ENCODE measurements around the gene PSMD2.
A peak's percentile ranks its signal among the peaks of the same experiment; 100 is the strongest.
"Not testable (repeated sequence)": the region's sequence is repeated elsewhere in the genome, so short reads cannot be mapped to it uniquely, and the experiment has no call there.

The PSMD2 gene

GRCh38 chr3:184335661-184336546, 36.9 kb downstream of the PSMD2 start:
- peak overlapping the region; percentile 76 for H3K9ac ChIP-seq (ENCODE audit: low read depth, low read length)
- H3K4me1 ChIP-seq (ENCODE audit: insufficient read depth, low read length), result peaks cover 14% of the 10 kb centered on the region
- no peaks in the 10 kb centered on the region for H3K9me3 ChIP-seq (ENCODE audit: control insufficient read depth, insufficient read depth, low read length)
- peaks cover 27% of the 10 kb centered on the region for H3K36me3 ChIP-seq (ENCODE audit: insufficient read depth, low read length)

GRCh38 chr3:184336547-184337398, 37.7 kb downstream of the PSMD2 start:
- peaks cover 22% of the 10 kb centered on the region for H3K4me1 ChIP-seq (ENCODE audit: insufficient read depth, low read length)
- no peaks in the 10 kb centered on the region for H3K9me3 ChIP-seq (ENCODE audit: control insufficient read depth, insufficient read depth, low read length)
- H3K9ac ChIP-seq (ENCODE audit: low read depth, low read length), result peak overlapping the region; percentile 76
- peaks cover 19% of the 10 kb centered on the region for H3K36me3 ChIP-seq (ENCODE audit: insufficient read depth, low read length)

DNA sequence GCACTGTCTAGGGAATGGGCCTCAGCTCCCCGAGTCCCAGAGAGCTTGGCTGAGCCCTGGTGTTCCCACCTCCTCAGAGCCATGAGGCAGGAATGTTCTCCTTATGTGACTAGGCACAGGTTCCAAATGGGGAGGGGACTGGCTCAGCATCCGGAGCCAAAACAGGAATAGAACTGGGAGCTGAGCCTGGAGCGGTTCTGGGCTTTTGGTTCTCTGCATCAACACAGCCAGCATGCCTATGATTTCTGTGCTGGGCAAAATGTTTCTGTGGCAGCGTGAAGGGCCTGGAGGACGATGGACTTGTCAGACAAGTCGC, 38.3 kb downstream of the PSMD2 start, which contains the start of gene FAM131A:
Gene FAM131A (plus strand): TSS at position 202 of the 316 bp plus-strand sequence. CDS start 31 bp downstream, at position 233.
- Histone ChIP-seq H3K9me3 (ENCODE audit: control insufficient read depth, insufficient read depth, low read length) (no peaks in the 10 kb centered on the region), H3K4me1 (ENCODE audit: insufficient read depth, low read length) (peaks cover 23% of the 10 kb centered on the region), H3K36me3 (ENCODE audit: insufficient read depth, low read length) (peaks cover 14% of the 10 kb centered on the region), H3K9ac (ENCODE audit: low read depth, low read length) (peak within 1 kb of the TSS; percentile 76)

DNA sequence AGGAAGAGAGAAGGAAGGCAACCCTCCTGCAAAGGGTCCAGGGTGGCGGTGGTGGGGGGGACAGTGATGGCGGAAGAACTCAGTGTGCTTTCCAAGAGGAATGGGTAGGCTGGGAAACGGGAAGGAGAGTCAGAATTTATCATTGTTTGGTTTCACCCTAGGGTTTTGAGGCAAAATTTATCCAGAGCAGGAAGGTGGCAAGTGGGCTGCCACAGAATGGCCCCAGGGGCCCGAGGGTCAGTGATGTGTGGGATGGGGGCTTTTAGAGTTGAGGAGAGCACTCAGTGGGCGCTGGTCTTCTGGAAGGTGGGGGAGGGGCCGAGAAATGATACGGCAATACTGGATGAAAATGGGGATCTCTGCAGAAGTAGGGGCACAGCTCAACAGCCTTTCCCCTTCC, 38.9 kb downstream of the PSMD2 start:
- Histone ChIP-seq H3K9me3 (ENCODE audit: control insufficient read depth, insufficient read depth, low read length) (no peaks in the 10 kb centered on the region), H3K4me1 (ENCODE audit: insufficient read depth, low read length) (peaks cover 23% of the 10 kb centered on the region), H3K36me3 (ENCODE audit: insufficient read depth, low read length) (peaks cover 12% of the 10 kb centered on the region), H3K9ac (ENCODE audit: low read depth, low read length) (peak overlapping the region; percentile 21; the same call in 1 of the 2 replicates)

DNA sequence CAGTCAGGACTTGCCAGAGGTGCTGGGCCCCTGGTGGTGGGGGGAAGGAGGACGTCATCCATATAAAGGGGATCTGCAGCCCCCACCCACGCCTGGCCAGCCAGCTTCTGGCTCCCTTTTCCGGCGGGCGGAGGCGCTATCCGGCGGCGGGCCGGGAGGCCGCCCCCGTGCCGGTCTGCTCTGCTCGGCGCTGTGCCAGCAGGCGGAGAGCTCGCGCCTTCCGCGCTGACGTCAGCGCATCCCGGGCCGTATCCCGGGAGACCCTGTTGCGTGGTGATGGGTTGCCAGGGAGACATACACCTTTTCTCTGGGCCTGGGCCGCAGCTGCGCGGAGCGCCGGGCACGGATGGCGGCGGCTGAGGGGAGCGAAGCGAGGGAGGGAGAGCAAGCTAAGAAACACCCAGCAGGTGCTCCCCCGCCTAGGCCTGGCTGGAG, 39.5 kb downstream of the PSMD2 start:
- peaks cover 23% of the 10 kb centered on the region for H3K4me1 ChIP-seq (ENCODE audit: insufficient read depth, low read length)
- peaks cover 7% of the 10 kb centered on the region for H3K36me3 ChIP-seq (ENCODE audit: insufficient read depth, low read length)

DNA sequence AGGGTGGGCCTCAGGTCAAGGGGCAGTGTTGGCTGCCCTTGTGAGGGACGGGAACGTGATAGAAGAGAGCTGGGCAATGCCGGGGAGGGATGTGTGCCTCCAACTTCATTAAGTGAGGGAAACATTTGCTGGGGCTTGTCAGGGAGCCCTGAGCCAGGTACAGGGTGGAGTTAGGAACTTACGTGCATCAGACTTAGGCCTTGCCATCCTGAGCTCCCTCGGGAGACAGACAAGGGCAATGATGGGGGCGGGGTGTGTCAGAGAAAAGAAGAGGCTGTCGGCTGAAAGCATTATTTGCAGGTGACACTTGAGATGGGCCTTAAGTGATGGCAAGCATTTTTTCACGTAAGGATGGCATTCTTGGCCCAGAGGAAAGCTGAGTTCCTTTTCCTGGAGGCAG, 40.0 kb downstream of the PSMD2 start:
- no peaks in the 10 kb centered on the region for H3K9me3 ChIP-seq (ENCODE audit: control insufficient read depth, insufficient read depth, low read length)
- H3K9ac ChIP-seq (ENCODE audit: low read depth, low read length), result peak overlapping the region; percentile 17; the same call in 1 of the 2 replicates
- H3K36me3 ChIP-seq (ENCODE audit: insufficient read depth, low read length), result peaks cover 2% of the 10 kb centered on the region
- peaks cover 23% of the 10 kb centered on the region for H3K4me1 ChIP-seq (ENCODE audit: insufficient read depth, low read length)

More for the DNA sequence above, 39.5 kb downstream of the PSMD2 start:
- H3K9me3 ChIP-seq (ENCODE audit: control insufficient read depth, insufficient read depth, low read length), result no peaks in the 10 kb centered on the region
- H3K9ac ChIP-seq (ENCODE audit: low read depth, low read length), result peak overlapping the region; percentile 21; the same call in 1 of the 2 replicates

DNA sequence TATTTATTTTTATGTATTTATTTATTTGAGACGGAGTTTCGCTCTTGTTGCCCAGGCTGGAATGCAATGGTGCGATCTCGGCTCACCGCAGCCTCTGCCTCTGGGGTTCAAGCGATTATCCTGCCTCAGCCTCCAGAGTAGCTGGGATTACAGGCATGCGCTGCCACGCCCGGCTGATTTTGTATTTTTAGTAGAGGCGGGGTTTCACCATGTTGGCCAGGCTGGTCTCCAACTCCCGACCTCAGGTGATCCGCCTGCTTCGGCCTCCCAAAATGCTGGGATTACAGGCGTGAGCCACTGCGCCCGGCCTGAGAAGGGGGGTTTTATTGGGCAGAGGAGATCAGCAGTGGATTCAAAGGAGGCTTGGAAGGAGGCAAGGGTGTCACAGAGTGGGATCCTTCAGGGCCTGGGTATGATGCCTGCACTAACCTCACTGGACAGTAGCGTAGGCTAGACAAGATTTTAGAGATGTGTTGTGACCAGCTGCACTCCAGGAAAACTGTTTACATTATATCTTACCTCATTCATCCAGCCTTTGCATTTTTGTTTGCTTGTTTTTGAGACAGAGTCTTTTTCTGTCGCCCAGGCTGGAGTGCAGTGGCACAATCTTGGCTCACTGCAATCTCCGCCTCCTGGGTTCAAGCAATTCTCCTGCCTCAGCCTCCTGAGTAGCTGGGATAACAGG, 40.6 kb downstream of the PSMD2 start:
- not testable (repeated sequence) for H3K36me3 ChIP-seq (ENCODE audit: insufficient read depth, low read length); H3K9ac ChIP-seq (ENCODE audit: low read depth, low read length)
- peaks cover 23% of the 10 kb centered on the region for H3K4me1 ChIP-seq (ENCODE audit: insufficient read depth, low read length)

GRCh38 chr3:184341925-184342324, 42.9 kb downstream of the PSMD2 start:
- H3K9ac ChIP-seq (ENCODE audit: low read depth, low read length), result no peak overlapping the region
- H3K4me1 ChIP-seq (ENCODE audit: insufficient read depth, low read length), result peaks cover 37% of the 10 kb centered on the region
- no peaks in the 10 kb centered on the region for H3K36me3 ChIP-seq (ENCODE audit: insufficient read depth, low read length)
- H3K9me3 ChIP-seq (ENCODE audit: control insufficient read depth, insufficient read depth, low read length), result no peaks in the 10 kb centered on the region

More for the DNA sequence above, 40.6 kb downstream of the PSMD2 start:
- H3K9me3 ChIP-seq (ENCODE audit: control insufficient read depth, insufficient read depth, low read length), result not testable (repeated sequence)

DNA sequence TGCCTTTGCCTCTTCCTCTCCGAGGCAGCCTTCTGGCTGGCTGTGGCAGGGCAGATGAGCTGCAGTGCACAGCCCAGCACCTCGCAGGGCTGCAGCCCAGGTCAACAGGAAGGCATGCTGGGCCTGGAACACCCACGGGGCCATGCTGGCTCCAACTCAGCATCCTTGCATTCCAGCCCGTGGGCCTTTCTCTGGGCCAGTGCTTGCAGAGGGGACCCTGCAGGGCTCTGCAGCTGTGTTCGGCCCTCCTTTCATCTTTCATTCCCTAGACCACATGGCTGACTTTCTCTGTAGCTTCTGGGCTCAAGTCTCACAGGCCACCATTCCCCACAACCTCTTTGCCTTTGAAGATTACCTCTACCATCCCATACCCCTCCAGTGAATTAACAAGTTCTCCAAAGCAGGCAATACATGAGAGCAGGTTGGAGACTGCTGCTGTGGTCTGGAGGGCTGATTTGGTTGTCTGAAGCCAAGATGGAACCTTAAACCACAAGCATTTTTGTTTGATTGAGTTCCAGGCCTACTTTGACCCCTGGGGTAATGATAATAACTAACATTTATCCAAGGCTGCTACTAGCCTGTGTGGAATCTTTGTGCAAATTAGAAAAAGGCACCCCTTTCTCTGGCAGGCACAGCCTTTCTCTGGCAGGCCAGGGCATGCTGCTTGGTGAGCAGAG, 44.3 kb downstream of the PSMD2 start:
- peaks cover 28% of the 10 kb centered on the region for H3K4me1 ChIP-seq (ENCODE audit: insufficient read depth, low read length)
- H3K36me3 ChIP-seq (ENCODE audit: insufficient read depth, low read length), result no peaks in the 10 kb centered on the region
- H3K9ac ChIP-seq (ENCODE audit: low read depth, low read length), result no peak overlapping the region
- no peaks in the 10 kb centered on the region for H3K9me3 ChIP-seq (ENCODE audit: control insufficient read depth, insufficient read depth, low read length)

DNA sequence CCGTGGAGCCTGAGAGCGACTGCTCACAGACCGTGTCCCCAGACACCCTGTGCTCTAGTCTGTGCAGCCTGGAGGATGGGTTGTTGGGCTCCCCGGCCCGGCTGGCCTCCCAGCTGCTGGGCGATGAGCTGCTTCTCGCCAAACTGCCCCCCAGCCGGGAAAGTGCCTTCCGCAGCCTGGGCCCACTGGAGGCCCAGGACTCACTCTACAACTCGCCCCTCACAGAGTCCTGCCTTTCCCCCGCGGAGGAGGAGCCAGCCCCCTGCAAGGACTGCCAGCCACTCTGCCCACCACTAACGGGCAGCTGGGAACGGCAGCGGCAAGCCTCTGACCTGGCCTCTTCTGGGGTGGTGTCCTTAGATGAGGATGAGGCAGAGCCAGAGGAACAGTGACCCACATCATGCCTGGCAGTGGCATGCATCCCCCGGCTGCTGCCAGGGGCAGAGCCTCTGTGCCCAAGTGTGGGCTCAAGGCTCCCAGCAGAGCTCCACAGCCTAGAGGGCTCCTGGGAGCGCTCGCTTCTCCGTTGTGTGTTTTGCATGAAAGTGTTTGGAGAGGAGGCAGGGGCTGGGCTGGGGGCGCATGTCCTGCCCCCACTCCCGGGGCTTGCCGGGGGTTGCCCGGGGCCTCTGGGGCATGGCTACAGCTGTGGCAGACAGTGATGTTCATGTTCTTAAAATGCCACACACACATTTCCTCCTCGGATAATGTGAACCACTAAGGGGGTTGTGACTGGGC, 45.7 kb downstream of the PSMD2 start:
- Histone ChIP-seq H3K36me3 (ENCODE audit: insufficient read depth, low read length) (no peaks in the 10 kb centered on the region), H3K9ac (ENCODE audit: low read depth, low read length) (no peak overlapping the region), H3K9me3 (ENCODE audit: control insufficient read depth, insufficient read depth, low read length) (no peaks in the 10 kb centered on the region), H3K4me1 (ENCODE audit: insufficient read depth, low read length) (peaks cover 28% of the 10 kb centered on the region)

GRCh38 chr3:184345317-184346144, 46.5 kb downstream of the PSMD2 start:
- no peaks in the 10 kb centered on the region for H3K36me3 ChIP-seq (ENCODE audit: insufficient read depth, low read length)
- H3K4me1 ChIP-seq (ENCODE audit: insufficient read depth, low read length), result peaks cover 26% of the 10 kb centered on the region
- H3K9ac ChIP-seq (ENCODE audit: low read depth, low read length), result no peak overlapping the region
- no peaks in the 10 kb centered on the region for H3K9me3 ChIP-seq (ENCODE audit: control insufficient read depth, insufficient read depth, low read length)

- Histone ChIP-seq H3K9me3 (ENCODE audit: control insufficient read depth, insufficient read depth, low read length) (no peaks in the 10 kb centered on the region), H3K36me3 (ENCODE audit: insufficient read depth, low read length) (no peaks in the 10 kb centered on the region), H3K9ac (ENCODE audit: low read depth, low read length) (no peak overlapping the region), H3K4me1 (ENCODE audit: insufficient read depth, low read length) (peaks cover 16% of the 10 kb centered on the region)
Observed at GRCh38 chr3:184346480-184347190, 47.6 kb downstream of the PSMD2 start.
